HepG2 (cell line): Measurements from ENCODE around the gene EP300. TPM values are rescaled to one million over a fixed set of nuclear protein-coding genes. Genes with fewer than 3 reads are reported as not detected.

ENCODE experiments used
- ATF6 ChIP-seq: sonication (generic); formaldehyde crosslinking; conservative IDR thresholded peaks from 2 replicates; pipeline ENCODE4 v1.4.0; 2020; ENCODE audit warnings: missing genetic modification reagents
- ATRX ChIP-seq: sonication (generic); formaldehyde crosslinking; IDR thresholded peaks from 2 replicates; pipeline ENCODE4 v1.4.0; 2020; ENCODE audit warnings: missing genetic modification reagents, borderline replicate concordance
- BORCS8-MEF2B ChIP-seq: sonication (generic); formaldehyde crosslinking; IDR thresholded peaks from 2 replicates; pipeline ENCODE4 v1.8.0; 2022; ENCODE audit warnings: mild to moderate bottlenecking, missing genetic modification reagents
- FOSL2 ChIP-seq: sonication (generic); formaldehyde crosslinking; IDR thresholded peaks from 2 replicates; pipeline ENCODE4 v1.4.0; 2020; ENCODE audit warnings: missing genetic modification reagents
- KLF6 ChIP-seq: IDR thresholded peaks from 2 replicates; pipeline ENCODE4 v1.8.0; 2016; ENCODE audit warnings: missing biosample characterization, missing genetic modification reagents
- LCORL ChIP-seq, 2 experiments: fragments of 450-650 bp in 1 of 2; sonication (generic) in 1 of 2; formaldehyde crosslinking in 1 of 2; IDR thresholded peaks; 2 replicates each; pipeline versions ENCODE4 v1.5.0 to v1.6.1; 2017 to 2020; ENCODE audit warnings: antibody characterized with exemption in 1 of 2, missing genetic modification reagents in 1 of 2
- MAFG ChIP-seq: sonication (generic); formaldehyde crosslinking; IDR thresholded peaks from 2 replicates; pipeline ENCODE4 v1.5.1; 2020; ENCODE audit warnings: mild to moderate bottlenecking, missing genetic modification reagents
- MLX ChIP-seq: IDR thresholded peaks from 2 replicates; pipeline ENCODE4 v1.6.1; 2016
- NR1H2 ChIP-seq: sonication (generic); formaldehyde crosslinking; IDR thresholded peaks from 2 replicates; pipeline ENCODE4 v1.8.1; 2022; ENCODE audit warnings: low read depth, missing genetic modification reagents, borderline replicate concordance
- RBAK ChIP-seq: sonication (generic); formaldehyde crosslinking; IDR thresholded peaks from 2 replicates; pipeline ENCODE4 v1.5.1; 2020; ENCODE audit warnings: mild to moderate bottlenecking, missing genetic modification reagents
- RXRB ChIP-seq: IDR thresholded peaks from 2 replicates; pipeline ENCODE4 v1.6.1; 2016; ENCODE audit warnings: borderline replicate concordance, missing genetic modification reagents, missing compliant biosample characterization
- SCMH1 ChIP-seq: sonication (generic); formaldehyde crosslinking; IDR thresholded peaks from 2 replicates; pipeline ENCODE4 v1.9.0; 2021; ENCODE audit warnings: missing genetic modification reagents, mild to moderate bottlenecking, borderline replicate concordance
- SOX6 ChIP-seq, 2 experiments: fragments of 450-650 bp in 1 of 2; sonication (generic) in 1 of 2; formaldehyde crosslinking in 1 of 2; IDR thresholded peaks; 2 replicates each; pipeline versions ENCODE4 v1.4.0 to v1.6.1; 2017 to 2020; ENCODE audit warnings: antibody characterized with exemption in 1 of 2, mild to moderate bottlenecking in 1 of 2, missing genetic modification reagents in 1 of 2
- TAF15 ChIP-seq: fragments of 200-400 bp; formaldehyde crosslinking; IDR thresholded peaks from one replicate; pipeline ENCODE4 v1.6.1; 2018; ENCODE audit warnings: mild to moderate bottlenecking, low read depth, low read length; ENCODE audit not compliant: poor library complexity, severe bottlenecking
- TSC22D2 ChIP-seq: sonication (generic); formaldehyde crosslinking; IDR thresholded peaks from 2 replicates; pipeline ENCODE4 v1.5.1; 2020; ENCODE audit warnings: missing genetic modification reagents, mild to moderate bottlenecking, borderline replicate concordance
- USF2 ChIP-seq, 2 experiments: sonication (generic) in 1 of 2; formaldehyde crosslinking in 1 of 2; IDR thresholded peaks; 2 replicates each; pipeline versions ENCODE4 v1.5.1 to v1.6.1; 2011 to 2020; ENCODE audit warnings: borderline replicate concordance in 1 of 2, low read depth in 1 of 2, low read length in 1 of 2, mild to moderate bottlenecking in 1 of 2, missing genetic modification reagents in 1 of 2, moderate library complexity in 1 of 2
- ZBTB20 ChIP-seq: sonication (generic); formaldehyde crosslinking; IDR thresholded peaks from 2 replicates; pipeline ENCODE4 v1.8.1; 2023; ENCODE audit warnings: missing genetic modification reagents, low read depth, mild to moderate bottlenecking, borderline replicate concordance
- ZBTB3 ChIP-seq: sonication (generic); formaldehyde crosslinking; IDR thresholded peaks from 2 replicates; pipeline ENCODE4 v1.4.0; 2020; ENCODE audit warnings: low read depth, mild to moderate bottlenecking, moderate library complexity, missing genetic modification reagents, borderline replicate concordance
- ZFP36L1 ChIP-seq: sonication (generic); formaldehyde crosslinking; IDR thresholded peaks from 2 replicates; pipeline ENCODE4 v1.8.0; 2022; ENCODE audit warnings: mild to moderate bottlenecking, missing genetic modification reagents, moderate library complexity
- ZNF34 ChIP-seq: sonication (generic); formaldehyde crosslinking; IDR thresholded peaks from 2 replicates; pipeline ENCODE4 v1.4.0; 2020; ENCODE audit warnings: mild to moderate bottlenecking, missing genetic modification reagents, borderline replicate concordance
- ZNF672 ChIP-seq: sonication (generic); formaldehyde crosslinking; IDR thresholded peaks from 2 replicates; pipeline ENCODE4 v1.8.1; 2022; ENCODE audit warnings: missing genetic modification reagents
- ZNF777 ChIP-seq: sonication (generic); formaldehyde crosslinking; IDR thresholded peaks from 2 replicates; pipeline ENCODE4 v1.4.0; 2020; ENCODE audit warnings: missing genetic modification reagents
- polyA plus RNA-seq, 8 experiments: library from polyadenylated mRNA; depleted of rRNA in 3 of 8; stranded (reverse) in 7 of 8; unstranded in 1 of 8; fragments of >200 nt; fragmentation: Illumina TruSeq in 4 of 8; extraction: Trizol in 4 of 8; gene quantifications; 2 replicates each; pipeline versions ENCODE4 v1.2.1 to v1.2.3, GENCODE V29; 2011 to 2016; ENCODE audit warnings: low read depth in 4 of 8, missing spikeins in 1 of 8, mixed read lengths in 1 of 8; ENCODE audit not compliant: insufficient read depth in 1 of 8
- total RNA-seq, 5 experiments: library from RNA; depleted of rRNA; stranded (reverse); fragments of >200 nt; fragmentation: Illumina TruSeq; extraction: Trizol; gene quantifications; 2 replicates each; pipeline ENCODE4 v1.2.3, GENCODE V29; 2016; ENCODE audit warnings: low read depth in 1 of 5
- TF ChIP-seq, protein P1 (sequence below): IDR thresholded peaks from 2 replicates; pipeline ENCODE4 v1.6.1; 2016; ENCODE audit warnings: missing genetic modification reagents, missing compliant biosample characterization

EP300 gene
- total and polyA plus RNA-seq, 2 of the 13 experiments (the other 11 are each of a cell fraction or from before 2014, with no cell fraction given), result 13.6 to 14.9 TPM

- no peak for TF ChIP-seq SCMH1 (CRISPR knock-in tag)
- no peak for TF ChIP-seq USF2 (IDR thresholded peaks at IDR 0.05; ENCODE audit: low read depth, low read length)
- TF ChIP-seq USF2 (CRISPR knock-in tag; IDR thresholded peaks at IDR 0.05; ENCODE audit: borderline replicate concordance), result no peak
- no peak for TF ChIP-seq LCORL (IDR thresholded peaks at IDR 0.05)
- TF ChIP-seq LCORL (CRISPR knock-in tag; IDR thresholded peaks at IDR 0.05), result no peak; the same call in 1 of the 2 replicates
- no peak for TF ChIP-seq ATRX
- no peak for TF ChIP-seq SOX6 (IDR thresholded peaks at IDR 0.05)
- TF ChIP-seq SOX6 (CRISPR knock-in tag; IDR thresholded peaks at IDR 0.05), result peak; percentile 51
- TF ChIP-seq BORCS8-MEF2B (CRISPR knock-in tag), result peak; percentile 74
- 0 out of 2 replicates have a peak, but pooled peaks have one; percentile 46 for TF ChIP-seq MLX (CRISPR knock-in tag)
- peak; percentile 22; the same call in 1 of the 2 replicates for TF ChIP-seq ZBTB20 (CRISPR knock-in tag)
- TF ChIP-seq ZNF34 (CRISPR knock-in tag), result peak; percentile 53; the same call in 1 of the 2 replicates
- TF ChIP-seq TAF15, result no peak
- 0 out of 2 replicates have a peak, but pooled peaks have one; percentile 10 for TF ChIP-seq FOSL2 (CRISPR knock-in tag)
- TF ChIP-seq, protein P1, sequence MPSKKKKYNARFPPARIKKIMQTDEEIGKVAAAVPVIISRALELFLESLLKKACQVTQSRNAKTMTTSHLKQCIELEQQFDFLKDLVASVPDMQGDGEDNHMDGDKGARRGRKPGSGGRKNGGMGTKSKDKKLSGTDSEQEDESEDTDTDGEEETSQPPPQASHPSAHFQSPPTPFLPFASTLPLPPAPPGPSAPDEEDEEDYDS (CRISPR knock-in tag), result peak; percentile 81
- TF ChIP-seq ZNF777 (CRISPR knock-in tag), result no peak; the same call in none of the 2 replicates
- TF ChIP-seq TSC22D2 (CRISPR knock-in tag), result peak; percentile 38; the same call in 1 of the 2 replicates
- no peak for TF ChIP-seq ZBTB3 (CRISPR knock-in tag)
- 0 out of 2 replicates have a peak, but pooled peaks have one; percentile 47 for TF ChIP-seq KLF6 (CRISPR knock-in tag)
- no peak for TF ChIP-seq ZFP36L1 (CRISPR knock-in tag)
- no peak for TF ChIP-seq RXRB
- TF ChIP-seq MAFG (CRISPR knock-in tag), result no peak
- no peak for TF ChIP-seq ZNF672 (CRISPR knock-in tag)
- no peak; the same call in 1 of the 2 replicates for TF ChIP-seq NR1H2 (CRISPR knock-in tag)
- TF ChIP-seq RBAK (CRISPR knock-in tag), result no peak
- no peak for TF ChIP-seq ATF6
Observed at GRCh38 chr22:41091132-41092022, 1.0 kb upstream of the EP300 start (continued).
